ENCODE measurements around the gene SAMHD1.
A peak's percentile ranks its signal among the peaks of the same experiment; 100 is the strongest.
"Not testable (repeated sequence)": the region's sequence is repeated elsewhere in the genome, so short reads cannot be mapped to it uniquely, and the experiment has no call there.

The SAMHD1 gene

GRCh38 chr20:36850759-36851158 is 100.7 kb downstream of the SAMHD1 start:
- DNase-seq, result no peak

GRCh38 chr20:36849333-36850065 is 102.0 kb downstream of the SAMHD1 start:
- DNase-seq, result no peak

GRCh38 chr20:36848677-36849076 is 102.8 kb downstream of the SAMHD1 start:
- no peak for DNase-seq

- no peak for DNase-seq
These were observed 103.3 kb downstream of the SAMHD1 start for GRCh38 chr20:36848078-36848660.

- no peak for DNase-seq
These were observed 103.8 kb downstream of the SAMHD1 start for GRCh38 chr20:36847710-36848040.

GRCh38 chr20:36847009-36847709 is 104.3 kb downstream of the SAMHD1 start:
- peak; percentile 44 for DNase-seq

- DNase-seq, result peak; percentile 94
These were observed 106.1 kb downstream of the SAMHD1 start for GRCh38 chr20:36845288-36845971.

GRCh38 chr20:36841030-36841429 is 110.5 kb downstream of the SAMHD1 start:
- DNase-seq, result not testable (repeated sequence)
